ENCODE measurements around the gene RIMBP2. TPM values are rescaled to one million over a fixed set of nuclear protein-coding genes. Genes with fewer than 3 reads are reported as not detected.

Gene RIMBP2
- total and polyA plus RNA-seq, 4 donors: 0.05 to 2.9 (median 0.95) TPM

DNA sequence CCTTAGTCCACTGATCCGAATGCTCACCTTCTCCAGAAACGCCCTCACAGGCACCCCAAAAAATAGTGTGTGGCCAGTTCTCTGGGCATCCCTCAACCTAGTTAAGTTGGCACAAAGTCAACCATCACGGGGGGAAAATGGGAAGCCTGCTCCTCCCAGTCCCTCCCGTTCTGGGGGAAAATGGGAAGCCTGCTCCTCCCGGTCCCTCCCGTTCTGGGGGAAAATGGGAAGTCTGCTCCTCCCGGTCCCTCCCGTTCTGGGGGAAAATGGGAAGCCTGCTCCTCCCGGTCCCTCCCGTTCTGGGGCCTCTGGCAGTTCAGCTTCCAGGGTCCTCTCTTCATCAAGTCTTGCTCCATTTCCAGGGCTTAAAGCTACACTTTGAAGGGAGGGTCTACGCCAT is 106.1 kb downstream of the RIMBP2 start:
- no peak for ATAC-seq (ENCODE audit: insufficient read depth, low FRiP score)
- 77 to 83% methylated on average over 11 of the region's 11 CpGs for WGBS, 2 donors
- peaks cover 0 to 2% (median 0%) of the 10 kb centered on the region in 4 donors for H3K9me3 ChIP-seq (ENCODE audit: control insufficient read depth in 4 of 4, insufficient read depth in 3 of 4, low read length in 3 of 4)

GRCh38 chr12:130608831-130609230 is 107.3 kb downstream of the RIMBP2 start:
- ATAC-seq (ENCODE audit: insufficient read depth, low FRiP score) (no peak), DNase-seq (no peak)
- Histone ChIP-seq H3K9ac (ENCODE audit: insufficient read depth in 1 of 2, low read length in 2 of 2) (no peak overlapping the region), H3K36me3 (ENCODE audit: control insufficient read depth in 4 of 4, insufficient read depth in 4 of 4, low read length in 4 of 4) (no peaks in the 10 kb centered on the region), H3K4me3 (no peak overlapping the region), H3K27me3 (ENCODE audit: control insufficient read depth in 3 of 3, insufficient read depth in 3 of 3, low read length in 2 of 3) (no peaks in the 10 kb centered on the region), H3K9me3 (ENCODE audit: control insufficient read depth in 4 of 4, insufficient read depth in 3 of 4, low read length in 3 of 4) (peaks cover 0 to 1% (median 0%) of the 10 kb centered on the region in 4 donors), H3K27ac (ENCODE audit: low read depth in 1 of 2, low read length in 1 of 2) (no peak overlapping the region), H3K4me1 (ENCODE audit: control insufficient read depth in 5 of 5, insufficient read depth in 5 of 5, low read length in 5 of 5) (no peaks in the 10 kb centered on the region)
- TF ChIP-seq, protein P1, sequence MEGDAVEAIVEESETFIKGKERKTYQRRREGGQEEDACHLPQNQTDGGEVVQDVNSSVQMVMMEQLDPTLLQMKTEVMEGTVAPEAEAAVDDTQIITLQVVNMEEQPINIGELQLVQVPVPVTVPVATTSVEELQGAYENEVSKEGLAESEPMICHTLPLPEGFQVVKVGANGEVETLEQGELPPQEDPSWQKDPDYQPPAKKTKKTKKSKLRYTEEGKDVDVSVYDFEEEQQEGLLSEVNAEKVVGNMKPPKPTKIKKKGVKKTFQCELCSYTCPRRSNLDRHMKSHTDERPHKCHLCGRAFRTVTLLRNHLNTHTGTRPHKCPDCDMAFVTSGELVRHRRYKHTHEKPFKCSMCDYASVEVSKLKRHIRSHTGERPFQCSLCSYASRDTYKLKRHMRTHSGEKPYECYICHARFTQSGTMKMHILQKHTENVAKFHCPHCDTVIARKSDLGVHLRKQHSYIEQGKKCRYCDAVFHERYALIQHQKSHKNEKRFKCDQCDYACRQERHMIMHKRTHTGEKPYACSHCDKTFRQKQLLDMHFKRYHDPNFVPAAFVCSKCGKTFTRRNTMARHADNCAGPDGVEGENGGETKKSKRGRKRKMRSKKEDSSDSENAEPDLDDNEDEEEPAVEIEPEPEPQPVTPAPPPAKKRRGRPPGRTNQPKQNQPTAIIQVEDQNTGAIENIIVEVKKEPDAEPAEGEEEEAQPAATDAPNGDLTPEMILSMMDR (IDR thresholded peaks at IDR 0.05; ENCODE audit: control extremely low read depth, extremely low read depth): no peak
- WGBS, 2 donors: 79 to 85% methylated on average over 7 of the region's 7 CpGs

More for the DNA sequence above, 106.1 kb downstream of the RIMBP2 start:
- Histone ChIP-seq H3K36me3 (ENCODE audit: control insufficient read depth in 4 of 4, insufficient read depth in 4 of 4, low read length in 4 of 4) (no peaks in the 10 kb centered on the region), H3K4me1 (ENCODE audit: control insufficient read depth in 5 of 5, insufficient read depth in 5 of 5, low read length in 5 of 5) (no peaks in the 10 kb centered on the region), H3K27me3 (ENCODE audit: control insufficient read depth in 3 of 3, insufficient read depth in 3 of 3, low read length in 2 of 3) (no peaks in the 10 kb centered on the region), H3K9ac (ENCODE audit: insufficient read depth in 1 of 2, low read length in 2 of 2) (no peak overlapping the region), H3K27ac (ENCODE audit: low read depth in 1 of 2, low read length in 1 of 2) (no peak overlapping the region), H3K4me3 (no peak overlapping the region)
- DNase-seq: no peak
- TF ChIP-seq, protein P1 (IDR thresholded peaks at IDR 0.05; ENCODE audit: control extremely low read depth, extremely low read depth): no peak

GRCh38 chr12:130608132-130608531 is 108.0 kb downstream of the RIMBP2 start:
- Histone ChIP-seq H3K36me3 (ENCODE audit: control insufficient read depth in 4 of 4, insufficient read depth in 4 of 4, low read length in 4 of 4) (no peaks in the 10 kb centered on the region), H3K27ac (ENCODE audit: low read depth in 1 of 2, low read length in 1 of 2) (no peak overlapping the region), H3K4me3 (no peak overlapping the region), H3K9me3 (ENCODE audit: control insufficient read depth in 4 of 4, insufficient read depth in 3 of 4, low read length in 3 of 4) (no peaks in the 10 kb centered on the region), H3K4me1 (ENCODE audit: control insufficient read depth in 5 of 5, insufficient read depth in 5 of 5, low read length in 5 of 5) (no peaks in the 10 kb centered on the region), H3K27me3 (ENCODE audit: control insufficient read depth in 3 of 3, insufficient read depth in 3 of 3, low read length in 2 of 3) (no peaks in the 10 kb centered on the region), H3K9ac (ENCODE audit: insufficient read depth in 1 of 2, low read length in 2 of 2) (no peak overlapping the region)
- DNase-seq (no peak), ATAC-seq (ENCODE audit: insufficient read depth, low FRiP score) (no peak)
- TF ChIP-seq, protein P1 (IDR thresholded peaks at IDR 0.05; ENCODE audit: control extremely low read depth, extremely low read depth): no peak
- 52 to 61% methylated on average over 5 of the region's 5 CpGs for WGBS, 2 donors

GRCh38 chr12:130606231-130606630 is 109.9 kb downstream of the RIMBP2 start:
- H3K4me1 ChIP-seq (ENCODE audit: control insufficient read depth in 5 of 5, insufficient read depth in 5 of 5, low read length in 5 of 5): no peaks in the 10 kb centered on the region
- H3K4me3 ChIP-seq: no peak overlapping the region
- no peak overlapping the region for H3K9ac ChIP-seq (ENCODE audit: insufficient read depth in 1 of 2, low read length in 2 of 2)
- H3K9me3 ChIP-seq (ENCODE audit: control insufficient read depth in 4 of 4, insufficient read depth in 3 of 4, low read length in 3 of 4): no peaks in the 10 kb centered on the region
- H3K27me3 ChIP-seq (ENCODE audit: control insufficient read depth in 3 of 3, insufficient read depth in 3 of 3, low read length in 2 of 3): no peaks in the 10 kb centered on the region
- WGBS, 2 donors: 89% methylated on average over 12 of the region's 12 CpGs
- no peaks in the 10 kb centered on the region for H3K36me3 ChIP-seq (ENCODE audit: control insufficient read depth in 4 of 4, insufficient read depth in 4 of 4, low read length in 4 of 4)
- TF ChIP-seq, protein P1 (IDR thresholded peaks at IDR 0.05; ENCODE audit: control extremely low read depth, extremely low read depth): no peak
- no peak for ATAC-seq (ENCODE audit: insufficient read depth, low FRiP score)
- H3K27ac ChIP-seq (ENCODE audit: low read depth in 1 of 2, low read length in 1 of 2): no peak overlapping the region
- DNase-seq: no peak

Data from lung (tissue), 12 donors.